Caco-2 (cell line): ENCODE measurements around the gene IL26. TPM values are rescaled to one million over a fixed set of nuclear protein-coding genes. Genes with fewer than 3 reads are reported as not detected.

ENCODE experiments used
- BruUV-seq: library from RNA; stranded (reverse); fragments of 400-500 nt; replicated peaks from 2 replicates; lab custom pipeline; 2021; lab: Mats Ljungman, UMichigan
- CTCF ChIA-PET: fragments of 300-600 bp; sonication (Branson Sonifier 250); formaldehyde crosslinking; loops from one replicate; lab custom pipeline; 2022; ENCODE audit warnings: antibody characterized with exemption; lab: Charles Lee
- POLR2A ChIA-PET: fragments of 300-600 bp; sonication (Branson Sonifier 250); formaldehyde crosslinking; loops from one replicate; lab custom pipeline; 2022; ENCODE audit warnings: antibody characterized with exemption; lab: Charles Lee
- DNase-seq, 2 experiments: peaks; one replicate each; pipeline versions ENCODE4 v3.0.0 to v3.0.0-alpha.2; 2020 to 2022
- H3K27me3 ChIP-seq: replicated peaks from 2 replicates; pipeline ENCODE4 v1.6.0; 2011; ENCODE audit warnings: low read length; ENCODE audit not compliant: control insufficient read depth, insufficient read depth
- H3K36me3 ChIP-seq: 2 replicates; pipeline ENCODE4 v1.5.1; 2011; ENCODE audit warnings: low read length; ENCODE audit not compliant: control insufficient read depth, insufficient read depth
- H3K4me1 ChIP-seq: fragments of 250-450 bp; sonication (Bioruptor Pico); 2 replicates; pipeline ENCODE4 v1.5.1; 2020; ENCODE audit warnings: mild to moderate bottlenecking
- H3K4me3 ChIP-seq: 2 replicates; pipeline ENCODE4 v1.5.1; 2011; ENCODE audit warnings: low read depth, mild to moderate bottlenecking, control low read depth, low read length
- H3K9me3 ChIP-seq: fragments of 250-450 bp; sonication (Bioruptor Pico); 2 replicates; pipeline ENCODE4 v1.5.1; 2020; ENCODE audit warnings: mild to moderate bottlenecking, moderate library complexity
- H3K27ac Mint-ChIP-seq: one replicate; pipeline ENCODE4 v1.8.0; 2022; ENCODE audit warnings: mixed read lengths; ENCODE audit not compliant: unreplicated experiment
- H3K27me3 Mint-ChIP-seq: one replicate; pipeline ENCODE4 v1.8.0; 2022; ENCODE audit warnings: mixed read lengths; ENCODE audit not compliant: insufficient read depth, unreplicated experiment
- H3K36me3 Mint-ChIP-seq: one replicate; pipeline ENCODE4 v1.8.0; 2022; ENCODE audit warnings: mild to moderate bottlenecking, mixed read lengths; ENCODE audit not compliant: insufficient read depth, unreplicated experiment
- H3K4me1 Mint-ChIP-seq: one replicate; pipeline ENCODE4 v1.8.0; 2022; ENCODE audit warnings: low read depth, mixed read lengths; ENCODE audit not compliant: unreplicated experiment
- H3K4me3 Mint-ChIP-seq: one replicate; pipeline ENCODE4 v1.8.0; 2022; ENCODE audit warnings: mild to moderate bottlenecking, moderate library complexity, mixed read lengths; ENCODE audit not compliant: unreplicated experiment
- H3K9me3 Mint-ChIP-seq: one replicate; pipeline ENCODE4 v1.8.0; 2022; ENCODE audit warnings: mixed read lengths; ENCODE audit not compliant: unreplicated experiment
- intact Hi-C: fragments of 100-400 bp; cut with micrococcal nuclease; formaldehyde crosslinking; loops from one replicate; pipeline ENCODE4 v1.10.0; 2022; ENCODE audit not compliant: unreplicated experiment
- total RNA-seq: library from RNA; stranded (reverse); gene quantifications from 2 replicates; pipeline ENCODE4 v1.2.3, GENCODE V29; 2022
- TF ChIP-seq, protein P1 (sequence below), 2 experiments: fragments of 200-600 bp in 1 of 2; IDR thresholded peaks; 1 replicate in 1 of 2; 2 replicates in 1 of 2; pipeline versions ENCODE4 v1.5.1 to v1.8.0; 2011 to 2022; ENCODE audit warnings: antibody characterized with exemption in 1 of 2, control low read depth in 1 of 2, inconsistent platforms in 1 of 2, low read depth in 1 of 2, low read length in 1 of 2, mild to moderate bottlenecking in 1 of 2, moderate library complexity in 1 of 2; ENCODE audit not compliant: insufficient read depth in 1 of 2, severe bottlenecking in 1 of 2, unreplicated experiment in 1 of 2

The IL26 gene
- total RNA-seq, 1 experiment from 2014 or later = not detected

DNA sequence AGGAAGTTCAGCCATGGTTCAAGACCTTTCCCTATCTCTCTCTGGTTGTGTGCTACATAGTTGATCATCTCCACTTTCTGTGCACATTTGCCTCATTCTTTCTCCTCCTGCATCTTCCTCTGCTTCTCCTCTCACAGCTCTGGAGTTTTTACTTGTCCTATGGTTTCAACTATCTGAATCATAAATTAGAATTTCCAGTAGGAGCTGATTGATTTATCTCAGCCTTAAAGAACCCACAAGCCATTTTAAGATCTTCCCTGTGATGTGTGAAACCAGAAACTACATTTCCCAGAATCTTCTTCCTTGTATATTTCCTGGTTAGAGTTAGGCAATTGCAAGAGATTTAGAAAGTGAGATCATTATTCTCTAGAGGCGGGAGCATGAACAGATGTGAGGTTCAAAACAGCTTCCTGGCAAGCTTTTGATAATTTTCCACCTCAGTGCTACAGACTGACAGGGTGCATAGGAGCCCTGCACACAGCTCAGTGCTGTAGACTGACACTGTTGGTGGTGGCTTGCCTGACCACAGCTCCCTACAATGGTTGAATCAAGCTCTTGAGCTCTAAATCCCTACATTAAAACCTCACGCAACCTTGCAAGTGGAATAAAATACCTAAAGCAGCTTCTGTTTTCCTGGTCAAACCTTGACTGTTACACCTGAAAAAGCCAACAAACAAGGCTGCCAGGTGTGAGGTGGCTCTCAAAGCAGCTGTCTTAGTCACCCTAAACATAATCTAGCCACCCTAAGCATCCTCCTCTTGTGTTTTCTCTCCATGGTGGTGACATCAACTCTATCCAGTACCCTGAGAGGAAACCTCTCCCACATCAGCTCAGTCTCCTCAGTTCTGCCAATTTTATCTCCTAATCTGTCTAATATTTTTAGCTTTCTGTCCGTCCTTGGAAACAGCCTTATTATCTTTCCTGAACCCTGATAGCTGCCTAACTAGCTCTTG, 44.5 kb downstream of the IL26 start:
- H3K9me3 Mint-ChIP-seq = no peaks in the 10 kb centered on the region
- no TSS peak for BruUV-seq
- no peak overlapping the region for H3K27ac Mint-ChIP-seq
- intact Hi-C loops = no loop called here
- H3K36me3 ChIP-seq = no peaks in the 10 kb centered on the region
- ChIA-PET CTCF (no interaction called here), POLR2A (no interaction called here)
- H3K27me3 ChIP-seq = no peaks in the 10 kb centered on the region
- no peaks in the 10 kb centered on the region for H3K36me3 Mint-ChIP-seq
- H3K9me3 ChIP-seq = no peaks in the 10 kb centered on the region
- H3K4me3 ChIP-seq = no peak overlapping the region
- no peak overlapping the region for H3K4me3 Mint-ChIP-seq
- peaks cover 3% of the 10 kb centered on the region for H3K27me3 Mint-ChIP-seq
- H3K4me1 ChIP-seq = no peaks in the 10 kb centered on the region
- TF ChIP-seq, protein P1, sequence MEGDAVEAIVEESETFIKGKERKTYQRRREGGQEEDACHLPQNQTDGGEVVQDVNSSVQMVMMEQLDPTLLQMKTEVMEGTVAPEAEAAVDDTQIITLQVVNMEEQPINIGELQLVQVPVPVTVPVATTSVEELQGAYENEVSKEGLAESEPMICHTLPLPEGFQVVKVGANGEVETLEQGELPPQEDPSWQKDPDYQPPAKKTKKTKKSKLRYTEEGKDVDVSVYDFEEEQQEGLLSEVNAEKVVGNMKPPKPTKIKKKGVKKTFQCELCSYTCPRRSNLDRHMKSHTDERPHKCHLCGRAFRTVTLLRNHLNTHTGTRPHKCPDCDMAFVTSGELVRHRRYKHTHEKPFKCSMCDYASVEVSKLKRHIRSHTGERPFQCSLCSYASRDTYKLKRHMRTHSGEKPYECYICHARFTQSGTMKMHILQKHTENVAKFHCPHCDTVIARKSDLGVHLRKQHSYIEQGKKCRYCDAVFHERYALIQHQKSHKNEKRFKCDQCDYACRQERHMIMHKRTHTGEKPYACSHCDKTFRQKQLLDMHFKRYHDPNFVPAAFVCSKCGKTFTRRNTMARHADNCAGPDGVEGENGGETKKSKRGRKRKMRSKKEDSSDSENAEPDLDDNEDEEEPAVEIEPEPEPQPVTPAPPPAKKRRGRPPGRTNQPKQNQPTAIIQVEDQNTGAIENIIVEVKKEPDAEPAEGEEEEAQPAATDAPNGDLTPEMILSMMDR (IDR thresholded peaks at IDR 0.05; ENCODE audit: insufficient read depth in 1 of 2, low read depth in 1 of 2, low read length in 1 of 2, severe bottlenecking in 1 of 2, unreplicated experiment in 1 of 2) = no peak
- DNase-seq = no peak
- no peaks in the 10 kb centered on the region for H3K4me1 Mint-ChIP-seq

GRCh38 chr12:68178774-68179439, 46.7 kb downstream of the IL26 start:
- no peak overlapping the region for H3K4me3 Mint-ChIP-seq
- intact Hi-C loops = no loop called here
- no peaks in the 10 kb centered on the region for H3K4me1 ChIP-seq
- H3K9me3 Mint-ChIP-seq = no peaks in the 10 kb centered on the region
- TF ChIP-seq, protein P1 (IDR thresholded peaks at IDR 0.05; ENCODE audit: insufficient read depth in 1 of 2, low read depth in 1 of 2, low read length in 1 of 2, severe bottlenecking in 1 of 2, unreplicated experiment in 1 of 2) = no peak
- H3K27ac Mint-ChIP-seq = no peak overlapping the region
- H3K36me3 Mint-ChIP-seq = no peaks in the 10 kb centered on the region
- no peak overlapping the region for H3K4me3 ChIP-seq
- no peaks in the 10 kb centered on the region for H3K9me3 ChIP-seq
- ChIA-PET CTCF (no interaction called here), POLR2A (no interaction called here)
- no peaks in the 10 kb centered on the region for H3K4me1 Mint-ChIP-seq
- no peaks in the 10 kb centered on the region for H3K27me3 ChIP-seq
- no peak for DNase-seq
- BruUV-seq = no TSS peak
- H3K27me3 Mint-ChIP-seq = peaks cover under 1% of the 10 kb centered on the region
- H3K36me3 ChIP-seq = no peaks in the 10 kb centered on the region

DNA sequence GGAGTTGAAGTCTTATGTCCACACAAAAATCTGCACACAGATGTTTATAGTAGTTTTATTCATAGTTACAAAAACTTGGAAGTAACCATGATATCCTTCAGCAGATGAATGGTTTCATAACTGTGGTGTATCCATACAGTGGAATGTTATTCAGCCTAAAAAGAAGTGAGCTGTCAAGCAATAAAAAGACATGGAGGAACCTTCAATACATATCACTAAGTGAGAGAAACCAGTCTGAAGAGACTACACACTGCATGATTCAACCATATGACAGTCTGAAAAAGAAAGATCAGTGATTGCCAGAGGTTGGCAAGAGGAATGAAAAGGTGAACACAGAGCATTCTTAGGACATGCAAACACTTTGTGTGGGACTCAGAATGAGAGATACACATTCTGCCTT, 47.4 kb downstream of the IL26 start:
- Mint-ChIP-seq H3K4me1 (no peaks in the 10 kb centered on the region), H3K27ac (no peak overlapping the region), H3K4me3 (no peak overlapping the region), H3K27me3 (no peaks in the 10 kb centered on the region), H3K9me3 (no peaks in the 10 kb centered on the region), H3K36me3 (no peaks in the 10 kb centered on the region)
- TF ChIP-seq, protein P1 (IDR thresholded peaks at IDR 0.05; ENCODE audit: insufficient read depth in 1 of 2, low read depth in 1 of 2, low read length in 1 of 2, severe bottlenecking in 1 of 2, unreplicated experiment in 1 of 2) = no peak
- Histone ChIP-seq H3K9me3 (no peaks in the 10 kb centered on the region), H3K36me3 (no peaks in the 10 kb centered on the region), H3K4me1 (no peaks in the 10 kb centered on the region), H3K4me3 (no peak overlapping the region), H3K27me3 (no peaks in the 10 kb centered on the region)
- BruUV-seq = no TSS peak
- ChIA-PET CTCF (no interaction called here), POLR2A (no interaction called here)
- no peak for DNase-seq
- intact Hi-C loops = no loop called here
